NCI-H1417 treated with DMSO at 0.1 percent for 48 hours (cell line): Measurements from ENCODE around the gene MATN1.

Experiments used
- DNase-seq: peaks from one replicate; lab custom pipeline; 2025; lab: John Stamatoyannopoulos, UW

MATN1 gene

DNA sequence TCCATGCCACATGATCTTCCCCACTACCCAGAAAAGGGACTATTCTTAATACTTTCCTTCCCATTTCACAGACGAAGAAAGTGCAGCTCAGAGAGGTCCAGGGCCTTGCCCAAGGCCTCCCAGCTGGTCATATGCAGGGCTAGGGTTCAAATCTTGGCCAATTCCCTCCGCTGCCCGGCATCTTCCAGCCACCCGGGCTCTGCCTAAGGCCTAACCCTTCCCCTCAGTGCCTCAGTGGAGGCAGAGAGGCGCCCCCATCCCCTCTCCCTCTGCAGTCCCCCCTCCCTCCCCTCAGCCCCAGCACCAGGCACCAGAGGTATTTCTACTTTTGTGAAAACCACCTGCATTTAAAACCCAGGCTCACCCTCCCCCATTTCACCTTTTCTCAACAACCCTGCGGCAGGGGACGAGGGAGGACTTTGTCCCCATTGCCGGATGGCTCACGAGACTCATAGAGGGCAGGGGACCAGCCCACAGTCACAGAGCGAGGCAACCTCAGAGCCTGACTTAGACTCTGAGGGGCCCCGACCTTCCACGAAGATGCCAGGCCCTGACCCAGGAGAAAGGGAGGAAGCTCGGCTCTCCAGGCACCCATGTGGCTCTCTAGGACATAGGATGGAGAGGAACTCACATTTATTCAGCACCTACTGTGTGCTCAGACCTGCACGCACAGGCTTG is 21.9 kb upstream of the MATN1 start:
- no peak for DNase-seq

DNA sequence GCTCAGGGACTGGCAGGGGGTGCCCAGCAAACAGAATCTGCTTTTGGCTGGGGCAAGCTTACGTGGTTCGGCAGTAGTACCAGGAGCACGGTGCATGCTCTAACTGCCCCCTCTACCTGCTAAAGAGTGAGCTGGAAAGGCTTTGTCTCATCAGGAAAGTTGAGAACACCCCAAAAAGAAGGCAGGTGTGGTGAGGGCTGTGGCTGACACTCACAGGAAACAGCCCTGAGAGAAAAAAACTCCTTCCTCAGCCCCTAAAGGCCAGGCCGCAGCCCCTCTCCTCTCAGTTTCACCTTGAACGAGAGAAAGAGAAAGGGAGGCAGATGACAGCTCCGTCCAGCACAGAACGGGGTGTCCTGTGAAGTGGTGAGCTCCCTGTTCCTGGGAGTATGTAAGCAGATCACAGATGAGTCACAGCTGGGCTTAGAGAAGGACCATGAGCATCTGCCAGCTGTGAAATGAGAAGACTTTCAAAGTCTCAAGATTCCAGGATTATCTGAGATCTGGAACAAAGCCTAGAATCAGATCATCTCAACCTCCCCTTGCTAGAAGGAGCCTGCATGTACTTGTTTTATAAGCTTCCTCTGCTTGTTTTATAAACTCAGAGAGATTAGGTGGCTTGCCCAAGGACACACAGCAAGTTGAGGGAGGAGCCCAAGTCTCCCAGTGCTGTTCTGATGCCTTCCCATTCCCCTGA is 20.8 kb upstream of the MATN1 start:
- DNase-seq: no peak

DNA sequence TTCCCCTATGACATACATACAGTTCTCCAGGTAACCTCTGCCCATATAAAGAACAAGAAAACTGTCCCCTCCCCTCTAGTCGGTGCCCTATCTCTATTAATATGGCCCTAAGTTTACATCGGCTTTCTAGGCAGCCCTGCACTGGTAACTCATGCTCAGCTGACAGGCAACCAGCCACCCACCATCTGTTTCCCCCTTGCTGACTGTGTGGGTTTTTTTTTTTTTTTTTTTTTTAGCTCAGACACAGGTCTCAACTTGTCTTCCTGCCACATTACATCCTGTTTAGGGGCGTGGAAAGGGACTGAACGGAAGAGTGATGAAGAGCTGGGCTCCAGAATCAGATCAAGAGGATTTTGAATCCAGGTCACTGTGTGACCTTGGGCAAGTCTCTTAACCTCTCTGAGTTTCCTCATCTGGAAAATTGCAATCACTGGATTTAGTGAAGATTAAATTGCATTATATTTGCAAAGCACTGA is 20.2 kb upstream of the MATN1 start:
- no peak for DNase-seq

DNA sequence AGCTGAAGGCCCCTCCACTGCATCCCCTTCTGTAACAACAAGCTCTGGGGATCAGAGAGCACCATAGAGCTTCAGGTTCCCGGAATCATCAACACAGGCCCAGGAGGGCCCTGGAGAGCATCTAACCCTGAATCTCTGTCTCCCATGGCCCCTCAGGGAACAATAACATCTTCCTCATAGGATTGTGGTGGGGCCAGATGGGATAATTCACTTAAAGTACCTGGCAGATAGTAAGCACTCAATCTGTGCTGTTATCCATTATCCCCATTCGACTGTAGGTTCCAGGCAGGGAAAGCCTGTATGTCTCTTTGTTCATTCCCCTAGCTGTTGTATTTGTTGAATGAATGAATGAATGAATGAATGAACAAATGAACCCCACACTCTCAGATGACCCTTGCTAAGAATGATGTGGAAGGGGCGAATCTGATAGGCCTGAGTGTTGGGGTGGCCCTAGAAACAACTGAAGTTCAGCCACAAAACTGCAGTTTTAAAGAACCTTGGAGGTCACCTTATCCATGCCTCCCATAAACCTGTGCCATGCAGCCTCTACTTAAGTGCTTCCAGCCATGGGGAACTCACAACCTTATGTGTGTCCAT is 19.7 kb upstream of the MATN1 start:
- no peak for DNase-seq

DNA sequence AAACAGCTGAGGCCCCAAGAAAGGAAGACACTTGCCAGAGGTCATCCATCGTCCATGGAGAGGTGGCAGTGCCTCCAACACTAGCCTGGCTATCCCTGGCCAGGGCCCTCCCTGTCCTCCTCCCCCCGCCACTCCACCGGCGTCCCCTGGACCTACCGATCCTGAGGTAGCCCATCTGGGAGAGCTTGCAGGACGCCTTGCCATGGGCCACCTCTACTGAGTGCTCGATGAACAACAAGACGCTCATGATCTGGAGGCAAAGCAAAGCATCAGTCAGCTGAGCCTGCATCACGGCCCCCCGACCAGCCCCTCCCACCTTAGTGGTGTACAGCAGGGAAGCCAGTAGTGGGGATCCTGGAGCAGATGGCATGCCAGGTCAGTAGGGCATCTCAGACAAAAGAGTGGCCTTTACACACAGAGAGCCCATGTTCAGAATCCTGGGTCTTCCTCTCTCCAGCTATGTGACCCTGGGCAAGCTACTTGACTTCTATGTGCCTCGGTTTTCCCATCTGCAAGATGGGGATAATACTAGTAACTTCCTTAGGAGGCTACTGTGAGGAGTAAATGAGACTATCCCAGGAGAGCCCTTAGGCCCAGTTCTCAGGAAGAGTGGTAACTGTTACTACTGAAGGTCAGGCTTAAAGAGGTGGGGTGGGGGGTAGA is 19.0 kb upstream of the MATN1 start:
- no peak for DNase-seq

DNA sequence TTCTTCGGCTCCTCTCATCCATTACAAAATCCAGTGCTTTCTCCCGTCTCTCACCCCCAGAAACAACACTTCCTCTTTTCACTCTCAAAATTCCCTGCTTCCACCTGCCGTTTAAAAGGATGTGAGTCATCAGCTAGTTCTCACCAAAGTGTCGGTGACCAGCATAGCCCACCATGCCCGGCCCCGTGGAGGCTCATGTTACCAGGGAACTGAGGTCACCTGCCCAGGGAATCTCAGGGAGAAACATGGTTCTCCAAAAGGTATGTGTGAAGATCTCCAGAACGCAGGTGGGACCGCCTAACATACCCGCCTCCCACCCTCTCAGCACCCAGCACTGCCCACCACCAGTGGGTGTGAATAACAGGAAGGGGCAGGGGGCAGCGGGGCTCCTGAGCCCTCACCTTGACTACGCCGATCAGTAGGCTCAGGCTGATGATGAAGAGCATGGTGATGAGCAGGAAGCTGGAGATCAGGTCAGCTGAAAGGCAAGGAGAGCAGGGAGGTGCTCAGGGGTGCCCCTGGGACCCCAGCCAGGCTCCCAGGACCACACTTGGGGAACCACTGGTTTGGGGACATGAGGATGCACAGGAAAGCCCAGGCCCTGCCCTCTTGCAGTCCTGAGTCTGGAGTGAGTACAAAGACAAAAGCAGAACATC is 18.0 kb upstream of the MATN1 start:
- no peak for DNase-seq

DNA sequence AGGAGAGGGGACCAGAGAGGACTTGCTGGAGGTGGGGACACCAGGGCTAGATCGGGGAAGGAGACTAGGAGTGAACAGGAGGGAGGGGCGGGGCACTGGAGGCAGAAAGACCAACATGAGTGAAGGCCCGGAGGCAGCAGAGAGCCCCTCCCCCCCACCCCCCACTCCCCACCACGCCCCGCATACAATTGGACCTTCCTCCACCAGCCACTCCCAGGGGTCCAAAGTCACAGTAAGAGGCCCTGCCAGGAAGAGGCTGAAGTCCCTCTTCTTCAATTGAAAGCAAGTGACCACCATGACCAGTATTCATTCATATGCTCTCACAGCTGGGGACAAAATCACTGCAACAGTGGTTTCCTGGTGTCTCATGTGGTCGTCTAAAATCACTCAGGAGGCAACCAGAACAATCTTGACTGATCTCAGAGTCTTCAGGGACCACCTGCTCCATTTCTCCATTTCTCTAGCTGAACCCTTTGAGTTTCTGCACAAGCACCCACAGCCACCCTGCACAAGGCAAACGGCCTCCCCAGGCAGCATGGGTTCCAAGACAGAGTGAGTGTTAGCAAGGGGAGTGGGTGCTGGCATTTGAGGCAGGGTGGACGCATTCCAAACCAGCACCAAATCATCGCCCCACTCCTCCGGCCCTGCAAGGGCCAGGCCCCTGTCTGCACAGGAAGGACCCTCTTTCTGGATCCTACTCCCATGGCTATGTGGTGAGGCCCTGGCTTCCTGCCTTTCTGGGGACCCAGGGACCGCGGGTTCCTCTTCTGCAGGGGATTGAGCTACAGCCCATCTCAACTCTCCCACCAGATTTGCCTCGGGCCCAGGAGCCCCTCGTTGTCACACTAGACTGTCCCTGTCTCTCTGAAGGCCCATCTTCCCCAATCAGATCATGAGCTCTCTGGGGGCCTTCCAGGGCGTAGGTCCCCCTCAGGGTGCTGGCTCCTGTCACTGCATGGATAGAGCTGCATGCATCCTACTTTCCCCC is 17.2 kb upstream of the MATN1 start:
- DNase-seq: no peak

DNA sequence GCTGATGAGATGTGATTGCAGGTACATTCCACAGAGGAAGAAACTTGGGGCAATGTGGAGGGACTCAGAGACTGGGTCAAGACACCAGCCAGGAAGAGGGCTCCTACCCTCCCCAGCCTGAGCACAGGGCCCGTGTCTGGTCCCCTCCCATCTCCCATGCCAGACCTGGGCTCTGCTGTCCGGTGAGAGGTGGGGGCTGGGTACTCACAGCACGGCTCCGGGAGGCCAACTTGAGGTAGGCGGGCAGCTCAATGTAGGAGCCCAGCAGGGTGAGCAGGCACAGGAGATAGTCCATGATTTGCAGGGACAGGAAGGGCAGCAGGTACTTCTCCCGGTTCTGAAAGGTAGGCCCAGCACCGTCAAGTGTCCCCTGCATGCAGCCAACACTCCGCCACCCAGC is 16.2 kb upstream of the MATN1 start:
- no peak for DNase-seq

DNA sequence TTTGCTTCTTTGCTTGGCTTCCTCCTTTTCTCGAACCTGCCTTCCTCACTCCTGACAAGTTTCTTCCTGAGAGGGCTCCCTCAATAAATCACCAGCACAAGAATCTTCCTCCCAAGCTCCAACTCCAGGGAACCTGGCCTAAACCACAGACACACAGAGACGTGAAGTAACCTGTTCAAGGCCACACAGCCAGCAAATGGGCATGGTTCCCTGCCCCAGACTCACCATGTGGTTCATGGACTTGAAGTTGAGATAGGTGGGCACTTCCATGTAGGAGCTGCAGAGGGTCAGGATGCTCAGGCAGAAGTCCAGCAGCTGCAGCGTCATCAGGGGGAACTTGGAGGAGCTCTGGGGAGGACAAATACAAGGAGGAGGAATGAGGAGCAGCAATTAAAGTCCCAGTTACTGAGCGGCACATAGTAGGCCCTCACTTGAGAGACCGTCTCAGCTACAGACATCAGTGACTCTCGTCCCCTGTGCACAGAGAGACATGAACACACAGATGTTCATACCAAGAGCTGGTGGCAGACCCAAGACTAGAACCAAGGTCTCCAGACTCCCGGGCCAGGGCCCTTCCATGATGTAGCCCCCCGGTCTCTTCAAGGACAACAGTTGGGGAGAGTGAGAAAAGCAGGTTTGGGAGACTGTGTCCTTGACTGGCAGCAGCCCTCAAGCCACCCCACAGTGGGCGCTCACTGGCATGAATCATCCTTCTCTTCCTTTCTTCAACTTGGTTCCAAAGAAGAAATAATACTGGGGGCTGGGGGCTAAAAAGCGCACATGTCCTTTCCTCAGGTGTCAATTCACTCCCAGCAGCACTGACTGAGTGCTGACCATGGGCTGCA is 15.6 kb upstream of the MATN1 start:
- DNase-seq: no peak

DNA sequence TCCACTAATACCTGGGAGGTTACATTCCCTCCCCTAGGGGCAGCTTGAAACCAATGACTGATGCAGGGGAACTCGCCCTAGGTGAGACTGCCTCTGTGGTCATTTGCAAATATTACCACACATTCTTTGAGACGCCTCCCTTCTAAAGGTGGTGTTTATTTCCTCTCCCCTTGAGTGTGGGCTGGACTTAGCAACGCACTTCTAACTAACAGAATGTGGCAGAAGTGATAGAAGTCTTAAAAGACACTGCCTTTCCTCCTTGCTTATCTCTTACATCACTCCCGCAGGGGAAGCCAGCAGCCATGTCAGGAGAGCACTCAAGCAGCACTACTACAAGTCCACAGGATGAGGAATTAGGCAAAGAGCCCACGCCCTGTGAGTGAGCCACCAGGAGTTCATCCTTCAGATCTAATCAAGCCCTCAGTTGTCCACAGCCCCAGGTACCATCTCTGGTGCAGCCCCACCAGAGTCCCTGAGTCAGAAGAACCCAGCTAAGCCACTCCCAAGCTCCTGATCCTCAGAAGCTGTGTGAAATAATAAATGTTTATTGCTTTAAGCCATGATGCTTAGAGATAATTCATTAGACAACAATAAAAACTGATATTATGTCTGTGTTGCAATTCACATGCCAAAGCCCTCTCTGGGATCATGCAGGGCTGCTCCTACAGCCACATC is 14.8 kb upstream of the MATN1 start:
- no peak for DNase-seq

DNA sequence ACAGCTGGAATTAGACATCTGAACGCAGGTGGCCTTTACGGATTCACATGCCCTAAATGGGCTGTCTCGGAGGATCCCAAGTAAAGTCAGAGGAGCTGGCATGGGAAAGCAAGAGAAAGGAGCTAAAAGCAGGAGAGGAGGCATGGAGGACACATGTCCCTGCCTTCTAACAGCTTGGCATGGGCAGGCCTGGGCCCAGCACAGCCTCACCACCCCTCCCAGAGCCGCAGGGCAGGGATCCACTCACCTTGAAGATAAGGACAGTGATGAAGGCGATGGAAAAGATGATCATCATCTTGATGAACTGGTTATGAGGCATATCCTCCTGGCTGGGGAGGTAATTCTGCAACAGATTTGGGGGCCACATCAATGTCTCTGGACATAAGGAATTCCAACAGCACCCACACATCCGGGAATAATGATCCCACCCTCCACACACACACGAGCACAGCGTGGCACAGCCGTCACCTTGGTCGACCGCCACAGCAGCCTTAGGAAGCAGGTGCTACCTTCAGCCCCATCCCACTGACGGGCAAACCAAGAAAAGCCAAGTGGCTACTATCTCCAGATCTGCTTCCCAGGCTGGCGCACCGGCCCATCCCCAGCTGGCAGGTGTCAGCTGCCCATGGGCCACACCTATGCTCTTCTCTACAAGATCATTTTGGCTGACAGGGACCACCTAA is 14.1 kb upstream of the MATN1 start:
- no peak for DNase-seq

DNA sequence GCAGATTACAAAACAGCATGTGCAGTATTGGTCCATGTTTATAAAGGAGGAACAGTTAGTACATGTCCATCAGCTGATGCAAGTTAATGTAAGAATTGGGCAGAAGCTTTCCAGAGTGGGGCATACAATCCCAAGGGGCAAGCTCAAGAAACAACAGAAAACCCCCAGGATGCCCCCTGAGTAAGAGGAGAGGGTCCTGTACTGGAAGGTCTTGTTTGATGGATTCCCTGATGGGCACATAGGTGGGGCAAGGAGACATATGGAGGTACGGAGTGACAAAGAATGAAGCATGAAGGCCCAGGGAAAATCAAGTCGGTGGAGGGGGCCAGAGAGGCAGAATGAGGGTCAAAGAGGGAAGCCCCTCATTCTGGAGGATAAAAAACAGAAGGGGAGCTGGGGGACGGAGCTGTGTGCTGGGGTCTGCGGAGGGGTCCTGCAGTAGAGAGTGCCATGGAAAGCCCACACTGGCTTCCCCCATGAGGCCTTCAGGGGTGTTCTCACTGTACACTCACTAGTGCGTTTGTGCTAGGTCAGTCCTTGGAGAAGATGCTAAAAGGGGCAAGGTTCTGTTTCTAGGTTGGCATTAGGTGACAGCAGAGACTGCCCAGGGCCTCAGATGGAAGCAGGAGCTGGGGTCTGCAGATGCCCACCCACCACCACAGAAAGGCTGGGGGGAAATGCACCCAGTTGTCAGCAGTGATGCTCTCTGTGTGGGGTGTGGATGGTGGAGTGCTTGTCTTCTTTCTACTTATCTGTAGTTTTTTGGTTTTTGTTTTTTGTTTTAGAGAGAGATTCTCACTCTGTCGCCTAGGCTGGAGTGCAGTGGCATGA is 12.5 kb upstream of the MATN1 start:
- DNase-seq: no peak

DNA sequence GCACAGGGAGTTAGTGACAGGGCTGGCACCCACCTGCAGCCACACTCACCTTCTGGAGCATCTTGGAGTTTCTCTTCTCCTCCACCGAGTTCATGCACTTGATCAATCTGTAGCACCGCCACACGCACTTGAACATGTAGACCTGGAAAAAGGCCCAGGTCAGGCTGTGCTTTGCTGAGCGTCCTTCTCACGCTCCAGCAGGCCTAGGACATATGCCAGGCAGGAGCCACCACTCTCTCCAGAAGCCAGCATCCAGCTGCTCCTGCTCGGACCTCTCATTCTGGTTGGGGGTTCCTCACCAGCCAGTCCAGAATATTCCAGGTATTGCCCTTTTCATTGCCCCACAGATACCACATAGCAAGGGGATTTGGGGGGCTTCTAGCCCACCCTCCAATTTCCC is 11.7 kb upstream of the MATN1 start:
- DNase-seq: no peak

DNA sequence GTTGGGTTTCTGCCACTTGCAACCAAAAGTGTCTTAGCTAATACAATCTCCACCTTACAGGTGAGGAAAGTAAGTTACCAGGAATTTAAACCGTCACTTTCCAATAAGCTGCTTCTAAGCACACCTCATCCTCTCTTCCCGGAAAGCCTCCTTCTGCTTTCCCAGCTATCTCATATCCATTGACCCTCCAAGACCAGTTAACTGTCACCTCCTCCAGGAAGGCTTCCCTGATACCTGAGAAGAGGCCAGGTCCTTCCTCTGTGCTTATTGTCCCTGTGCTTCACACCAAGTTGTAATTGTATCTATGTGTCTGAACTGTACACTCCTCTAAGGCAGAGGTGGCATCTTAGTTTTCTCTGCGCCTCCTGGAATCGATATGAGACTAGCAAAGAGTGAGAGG is 11.2 kb upstream of the MATN1 start:
- DNase-seq: no peak

DNA sequence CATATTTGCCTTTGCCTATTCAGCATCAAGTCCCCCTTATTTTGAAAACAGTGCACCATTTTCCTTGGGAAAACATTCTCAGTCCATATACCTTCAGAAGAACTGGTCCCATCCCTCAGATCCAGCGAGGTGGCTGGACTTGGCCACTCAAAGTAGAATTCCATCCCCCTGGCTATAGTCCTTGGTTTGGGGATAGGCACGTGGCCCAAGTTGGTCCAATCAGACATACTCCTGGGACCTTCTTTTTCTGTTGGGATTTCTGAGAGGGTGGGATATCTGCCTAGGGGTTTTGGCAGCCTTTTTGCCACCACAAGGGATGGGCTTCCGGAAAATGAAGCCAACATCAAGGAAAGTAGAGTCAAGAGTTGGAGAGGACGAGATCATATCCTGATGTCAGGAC is 10.7 kb upstream of the MATN1 start:
- no peak for DNase-seq

DNA sequence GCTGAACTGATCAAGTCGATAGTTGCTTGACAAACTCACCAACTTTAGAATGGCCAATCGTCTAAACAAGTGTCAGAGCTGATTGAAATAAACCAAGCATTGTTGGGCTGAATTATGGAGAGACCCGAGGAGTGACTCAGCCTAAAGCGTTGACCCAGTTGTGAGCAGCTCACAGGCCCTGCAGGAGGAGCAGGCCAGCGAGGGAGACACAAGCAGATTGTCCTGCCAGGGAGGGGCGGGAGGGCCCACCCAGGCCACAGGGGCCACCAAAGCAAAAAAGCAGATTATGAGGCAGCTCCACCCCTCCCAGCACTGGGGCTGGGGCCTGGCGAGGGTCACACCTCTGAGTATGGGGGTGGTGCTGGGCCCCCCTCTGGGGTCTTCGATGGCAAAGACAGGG is 10.1 kb upstream of the MATN1 start:
- DNase-seq: no peak

DNA sequence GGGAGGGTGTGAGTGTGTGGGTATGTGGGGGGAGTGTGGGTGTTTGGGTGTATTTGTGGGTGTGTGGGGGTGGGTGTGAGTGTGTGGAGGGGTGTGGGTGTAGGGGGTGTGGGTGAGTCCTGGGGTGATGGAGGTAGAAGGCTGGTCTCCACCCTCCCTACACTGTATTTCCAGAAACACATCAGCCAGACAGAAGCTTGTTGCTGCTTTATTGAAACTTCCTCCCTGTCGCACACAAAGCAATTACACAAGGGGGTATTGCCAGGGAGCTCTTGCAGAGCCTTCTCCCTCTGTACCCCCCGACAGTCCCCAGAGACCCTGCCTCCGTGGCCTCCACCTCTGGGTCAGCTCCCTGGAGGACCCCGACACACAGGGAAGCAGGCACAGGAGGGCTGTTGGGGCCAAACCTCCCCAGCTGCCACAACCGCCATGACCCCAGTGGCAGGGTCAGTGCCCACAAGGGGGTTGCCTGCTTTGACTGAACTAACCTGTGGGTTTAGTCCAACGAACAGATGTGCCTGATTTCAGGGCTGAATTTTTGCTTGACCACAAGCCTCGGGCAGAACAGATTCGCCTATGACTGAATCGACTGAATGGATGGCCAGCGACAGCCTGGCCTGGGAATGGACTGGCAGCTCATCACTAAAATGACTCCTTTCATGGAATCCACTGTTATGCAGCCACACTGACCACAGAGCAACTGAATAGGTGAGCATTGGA is 9.1 kb upstream of the MATN1 start:
- no peak for DNase-seq
